ENCODE measurements around the gene NBEA.

NBEA gene

GRCh38 chr13:35573639-35574038, 631.6 kb downstream of the NBEA start:
- H3K4me1 ChIP-seq (ENCODE audit: insufficient read depth, low read length) = no peaks in the 10 kb centered on the region
- H3K27me3 ChIP-seq (ENCODE audit: control insufficient read depth in 1 of 2, insufficient read depth in 2 of 2, low read length in 2 of 2) = no peaks in the 10 kb centered on the region
- H3K9me3 ChIP-seq (ENCODE audit: low read length) = no peaks in the 10 kb centered on the region
- H3K4me3 ChIP-seq (ENCODE audit: low read depth in 1 of 2, low read length in 2 of 2) = no peak overlapping the region
- no peaks in the 10 kb centered on the region for H3K36me3 ChIP-seq (ENCODE audit: insufficient read depth, low read length)
- H3K27ac ChIP-seq (ENCODE audit: low read depth, low read length) = no peak overlapping the region
- H3K9ac ChIP-seq (ENCODE audit: low read length) = no peak overlapping the region

GRCh38 chr13:35592457-35592856, 650.4 kb downstream of the NBEA start:
- H3K4me1 ChIP-seq (ENCODE audit: insufficient read depth, low read length) = no peaks in the 10 kb centered on the region
- H3K9me3 ChIP-seq (ENCODE audit: low read length) = no peaks in the 10 kb centered on the region
- H3K36me3 ChIP-seq (ENCODE audit: insufficient read depth, low read length) = no peaks in the 10 kb centered on the region
- H3K9ac ChIP-seq (ENCODE audit: low read length) = no peak overlapping the region
- H3K27ac ChIP-seq (ENCODE audit: low read depth, low read length) = no peak overlapping the region
- no peaks in the 10 kb centered on the region for H3K27me3 ChIP-seq (ENCODE audit: control insufficient read depth in 1 of 2, insufficient read depth in 2 of 2, low read length in 2 of 2)
- no peak overlapping the region for H3K4me3 ChIP-seq (ENCODE audit: low read depth in 1 of 2, low read length in 2 of 2)

GRCh38 chr13:35593651-35594050, 651.6 kb downstream of the NBEA start:
- Histone ChIP-seq H3K36me3 (ENCODE audit: insufficient read depth, low read length) (no peaks in the 10 kb centered on the region), H3K4me3 (ENCODE audit: low read depth in 1 of 2, low read length in 2 of 2) (no peak overlapping the region), H3K27me3 (ENCODE audit: control insufficient read depth in 1 of 2, insufficient read depth in 2 of 2, low read length in 2 of 2) (no peaks in the 10 kb centered on the region), H3K9ac (ENCODE audit: low read length) (no peak overlapping the region), H3K4me1 (ENCODE audit: insufficient read depth, low read length) (peaks cover 10% of the 10 kb centered on the region), H3K27ac (ENCODE audit: low read depth, low read length) (no peak overlapping the region), H3K9me3 (ENCODE audit: low read length) (no peaks in the 10 kb centered on the region)

GRCh38 chr13:35594096-35594495, 652.0 kb downstream of the NBEA start:
- Histone ChIP-seq H3K9me3 (ENCODE audit: low read length) (no peaks in the 10 kb centered on the region), H3K27me3 (ENCODE audit: control insufficient read depth in 1 of 2, insufficient read depth in 2 of 2, low read length in 2 of 2) (no peaks in the 10 kb centered on the region), H3K4me3 (ENCODE audit: low read depth in 1 of 2, low read length in 2 of 2) (no peak overlapping the region), H3K9ac (ENCODE audit: low read length) (no peak overlapping the region), H3K4me1 (ENCODE audit: insufficient read depth, low read length) (peaks cover 15% of the 10 kb centered on the region), H3K27ac (ENCODE audit: low read depth, low read length) (no peak overlapping the region), H3K36me3 (ENCODE audit: insufficient read depth, low read length) (no peaks in the 10 kb centered on the region)

- Histone ChIP-seq H3K27ac (ENCODE audit: low read depth, low read length) (no peak overlapping the region), H3K27me3 (ENCODE audit: control insufficient read depth in 1 of 2, insufficient read depth in 2 of 2, low read length in 2 of 2) (no peaks in the 10 kb centered on the region), H3K9ac (ENCODE audit: low read length) (no peak overlapping the region)
Observed at GRCh38 chr13:35595181-35595580, 653.1 kb downstream of the NBEA start.

DNA sequence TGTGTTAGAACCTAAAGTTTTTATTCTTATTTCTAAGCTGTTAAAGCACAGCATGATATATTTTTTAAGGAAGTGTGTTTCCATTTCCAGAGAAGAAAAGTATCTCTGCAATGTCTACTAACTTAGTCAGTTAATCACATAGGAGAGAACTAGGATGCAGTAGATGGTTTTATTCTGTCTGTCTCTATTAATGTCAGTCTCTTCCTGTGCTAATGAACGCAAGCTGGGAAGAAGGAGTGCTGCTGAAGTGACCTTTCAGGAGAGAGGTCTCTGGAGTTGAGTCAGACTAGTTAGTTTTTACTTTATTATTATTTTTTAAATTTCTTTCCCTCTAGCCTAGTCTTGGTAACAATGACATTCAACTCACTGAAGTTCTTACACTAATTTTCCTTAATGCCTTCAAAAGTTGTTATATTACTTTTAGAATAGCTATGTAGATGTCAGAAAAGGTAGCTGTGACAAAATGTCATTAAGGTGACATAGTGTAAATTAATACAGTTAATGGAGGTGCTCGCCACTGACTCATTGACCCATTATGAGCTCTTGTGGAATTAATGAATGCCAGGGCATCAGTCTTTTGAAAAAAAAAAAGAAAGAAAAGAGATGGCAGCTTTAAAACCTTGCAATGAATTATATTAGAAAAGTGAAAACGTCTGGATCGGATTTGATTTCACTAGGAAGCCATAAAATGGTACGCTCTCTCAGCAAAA, 654.4 kb downstream of the NBEA start:
- Histone ChIP-seq H3K27me3 (ENCODE audit: control insufficient read depth in 1 of 2, insufficient read depth in 2 of 2, low read length in 2 of 2) (no peaks in the 10 kb centered on the region), H3K9ac (ENCODE audit: low read length) (no peak overlapping the region), H3K9me3 (ENCODE audit: low read length) (no peaks in the 10 kb centered on the region), H3K4me1 (ENCODE audit: insufficient read depth, low read length) (peaks cover 20% of the 10 kb centered on the region), H3K27ac (ENCODE audit: low read depth, low read length) (no peak overlapping the region), H3K4me3 (ENCODE audit: low read depth in 1 of 2, low read length in 2 of 2) (no peak overlapping the region), H3K36me3 (ENCODE audit: insufficient read depth, low read length) (no peaks in the 10 kb centered on the region)

More at GRCh38 chr13:35595181-35595580, 653.1 kb downstream of the NBEA start:
- Histone ChIP-seq H3K4me1 (ENCODE audit: insufficient read depth, low read length) (peaks cover 20% of the 10 kb centered on the region), H3K4me3 (ENCODE audit: low read depth in 1 of 2, low read length in 2 of 2) (no peak overlapping the region), H3K36me3 (ENCODE audit: insufficient read depth, low read length) (no peaks in the 10 kb centered on the region), H3K9me3 (ENCODE audit: low read length) (no peaks in the 10 kb centered on the region)

DNA sequence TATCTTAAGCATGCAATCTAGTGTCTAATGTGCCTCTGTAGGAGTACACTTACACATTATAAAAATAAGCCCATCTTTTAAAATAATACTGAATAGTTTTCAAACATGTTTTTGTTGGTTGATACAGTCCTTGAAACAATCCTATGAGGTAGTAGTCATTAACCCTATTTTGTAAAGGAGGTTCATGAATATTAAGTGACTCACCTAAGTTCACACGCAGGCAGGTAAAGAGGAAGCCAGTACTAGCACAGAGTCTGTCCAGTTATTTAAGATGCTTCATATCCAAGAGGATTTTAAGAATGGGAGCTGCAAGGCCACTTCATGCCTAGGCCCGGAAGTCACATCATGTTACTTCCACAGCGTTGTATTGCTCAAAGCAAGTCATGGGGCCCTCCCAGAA, 655.4 kb downstream of the NBEA start:
- no peak overlapping the region for H3K4me3 ChIP-seq (ENCODE audit: low read depth in 1 of 2, low read length in 2 of 2)
- no peaks in the 10 kb centered on the region for H3K36me3 ChIP-seq (ENCODE audit: insufficient read depth, low read length)
- no peak overlapping the region for H3K27ac ChIP-seq (ENCODE audit: low read depth, low read length)
- H3K27me3 ChIP-seq (ENCODE audit: control insufficient read depth in 1 of 2, insufficient read depth in 2 of 2, low read length in 2 of 2) = no peaks in the 10 kb centered on the region
- H3K9me3 ChIP-seq (ENCODE audit: low read length) = no peaks in the 10 kb centered on the region
- no peak overlapping the region for H3K9ac ChIP-seq (ENCODE audit: low read length)
- peaks cover 20% of the 10 kb centered on the region for H3K4me1 ChIP-seq (ENCODE audit: insufficient read depth, low read length)

DNA sequence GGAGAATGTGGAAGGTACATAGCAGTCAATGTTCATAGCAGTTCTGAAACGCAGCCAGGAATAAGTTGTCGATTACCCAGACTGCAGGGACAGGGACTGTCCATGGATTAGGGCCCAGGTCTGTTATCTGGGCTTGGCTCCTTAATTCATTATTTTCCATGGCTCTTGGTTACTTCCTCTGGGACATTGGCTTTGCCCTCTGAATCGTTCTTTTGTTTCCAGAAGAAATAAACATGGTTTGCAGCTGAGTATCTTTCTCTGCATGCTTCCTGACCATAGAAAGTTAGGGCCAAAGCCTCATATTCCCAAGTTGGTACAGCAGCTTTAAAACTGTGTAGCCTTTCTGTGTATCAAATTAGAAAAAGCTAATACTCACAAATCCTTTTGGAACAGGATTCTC, 656.2 kb downstream of the NBEA start:
- H3K9me3 ChIP-seq (ENCODE audit: low read length) = no peaks in the 10 kb centered on the region
- H3K4me1 ChIP-seq (ENCODE audit: insufficient read depth, low read length) = peaks cover 20% of the 10 kb centered on the region
- H3K36me3 ChIP-seq (ENCODE audit: insufficient read depth, low read length) = no peaks in the 10 kb centered on the region
- H3K27ac ChIP-seq (ENCODE audit: low read depth, low read length) = no peak overlapping the region
- H3K9ac ChIP-seq (ENCODE audit: low read length) = no peak overlapping the region
- no peak overlapping the region for H3K4me3 ChIP-seq (ENCODE audit: low read depth in 1 of 2, low read length in 2 of 2)
- H3K27me3 ChIP-seq (ENCODE audit: control insufficient read depth in 1 of 2, insufficient read depth in 2 of 2, low read length in 2 of 2) = no peaks in the 10 kb centered on the region

GRCh38 chr13:35598790-35599369, 656.8 kb downstream of the NBEA start:
- Histone ChIP-seq H3K4me1 (ENCODE audit: insufficient read depth, low read length) (peaks cover 20% of the 10 kb centered on the region), H3K9ac (ENCODE audit: low read length) (no peak overlapping the region), H3K9me3 (ENCODE audit: low read length) (no peaks in the 10 kb centered on the region), H3K4me3 (ENCODE audit: low read depth in 1 of 2, low read length in 2 of 2) (no peak overlapping the region), H3K36me3 (ENCODE audit: insufficient read depth, low read length) (no peaks in the 10 kb centered on the region), H3K27me3 (ENCODE audit: control insufficient read depth in 1 of 2, insufficient read depth in 2 of 2, low read length in 2 of 2) (no peaks in the 10 kb centered on the region), H3K27ac (ENCODE audit: low read depth, low read length) (no peak overlapping the region)

- no peaks in the 10 kb centered on the region for H3K36me3 ChIP-seq (ENCODE audit: insufficient read depth, low read length)
- no peak overlapping the region for H3K27ac ChIP-seq (ENCODE audit: low read depth, low read length)
- H3K4me1 ChIP-seq (ENCODE audit: insufficient read depth, low read length) = peaks cover 20% of the 10 kb centered on the region
- H3K27me3 ChIP-seq (ENCODE audit: control insufficient read depth in 1 of 2, insufficient read depth in 2 of 2, low read length in 2 of 2) = no peaks in the 10 kb centered on the region
- H3K9ac ChIP-seq (ENCODE audit: low read length) = no peak overlapping the region
- H3K4me3 ChIP-seq (ENCODE audit: low read depth in 1 of 2, low read length in 2 of 2) = no peak overlapping the region
- no peaks in the 10 kb centered on the region for H3K9me3 ChIP-seq (ENCODE audit: low read length)
Observed at GRCh38 chr13:35599384-35599783, 657.3 kb downstream of the NBEA start.

DNA sequence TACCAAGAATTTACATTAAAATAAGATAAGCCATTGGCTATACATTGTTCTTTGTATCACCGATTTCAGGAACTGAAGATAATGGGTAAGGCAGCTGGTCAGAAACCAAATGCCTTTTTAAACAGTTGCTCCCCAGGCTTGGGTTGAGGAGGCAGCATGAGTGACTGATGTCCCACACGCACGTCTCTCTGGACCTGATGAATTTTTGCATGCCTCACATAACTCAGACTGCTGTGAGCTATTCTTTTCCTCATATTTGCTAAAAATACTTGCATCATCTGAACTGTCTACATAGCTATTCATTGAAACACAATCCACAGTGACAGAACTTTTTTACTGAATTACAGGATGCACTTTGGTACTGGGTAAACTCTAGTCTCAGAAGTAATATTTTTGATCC, 658.1 kb downstream of the NBEA start:
- no peaks in the 10 kb centered on the region for H3K9me3 ChIP-seq (ENCODE audit: low read length)
- no peak overlapping the region for H3K27ac ChIP-seq (ENCODE audit: low read depth, low read length)
- H3K9ac ChIP-seq (ENCODE audit: low read length) = no peak overlapping the region
- H3K36me3 ChIP-seq (ENCODE audit: insufficient read depth, low read length) = no peaks in the 10 kb centered on the region
- no peaks in the 10 kb centered on the region for H3K27me3 ChIP-seq (ENCODE audit: control insufficient read depth in 1 of 2, insufficient read depth in 2 of 2, low read length in 2 of 2)
- no peak overlapping the region for H3K4me3 ChIP-seq (ENCODE audit: low read depth in 1 of 2, low read length in 2 of 2)
- peaks cover 20% of the 10 kb centered on the region for H3K4me1 ChIP-seq (ENCODE audit: insufficient read depth, low read length)

Measured in muscle layer of colon (tissue), 2 donors.